ENCODE data around the gene IGLL5.
"Not testable (repeated sequence)": the region's sequence is repeated elsewhere in the genome, so short reads cannot be mapped to it uniquely, and the experiment has no call there.

IGLL5 gene

DNA sequence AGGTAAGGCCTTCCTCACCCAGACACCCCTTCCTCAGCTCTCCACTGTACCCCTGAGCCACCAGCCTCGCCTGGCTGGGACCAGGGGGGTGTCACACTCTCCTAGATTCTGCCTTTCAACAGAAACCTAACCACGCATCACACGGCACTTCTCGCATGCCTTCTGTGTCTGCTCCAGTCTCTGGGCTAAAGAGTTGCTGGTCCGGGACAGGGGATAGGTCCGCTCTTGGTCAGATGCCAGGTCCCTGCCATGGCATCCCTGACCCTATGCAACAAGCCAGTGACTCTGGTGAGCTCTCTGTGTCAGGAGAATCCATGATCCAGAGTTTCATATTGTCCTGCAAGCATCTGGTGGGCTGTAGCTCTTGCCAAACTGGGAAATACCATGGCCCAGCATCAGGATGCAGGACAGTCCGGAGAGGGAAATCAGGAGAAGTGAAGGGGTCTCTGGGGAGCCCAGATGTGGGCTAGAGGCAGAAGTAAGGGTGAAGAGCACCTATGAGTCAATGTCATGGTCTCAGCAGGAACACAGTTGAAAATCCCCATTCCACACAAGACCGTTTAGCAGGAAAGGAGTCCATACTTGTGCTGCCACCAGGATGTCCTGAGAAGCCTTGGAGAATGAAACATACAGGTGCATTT, 14.1 kb downstream of the IGLL5 start:
- TF ChIP-seq CTCF (IDR thresholded peaks at IDR 0.05; ENCODE audit: borderline replicate concordance, insufficient read depth, low read depth, low read length) = no peak
- H3K4me3 ChIP-seq (ENCODE audit: low read depth, low read length) = peak overlapping the region; percentile 25

- H3K4me3 ChIP-seq (ENCODE audit: low read depth, low read length) = no peak overlapping the region
- no peak for TF ChIP-seq CTCF (IDR thresholded peaks at IDR 0.05; ENCODE audit: borderline replicate concordance, insufficient read depth, low read depth, low read length)
These were observed 14.8 kb downstream of the IGLL5 start for GRCh38 chr22:22902247-22903001.

DNA sequence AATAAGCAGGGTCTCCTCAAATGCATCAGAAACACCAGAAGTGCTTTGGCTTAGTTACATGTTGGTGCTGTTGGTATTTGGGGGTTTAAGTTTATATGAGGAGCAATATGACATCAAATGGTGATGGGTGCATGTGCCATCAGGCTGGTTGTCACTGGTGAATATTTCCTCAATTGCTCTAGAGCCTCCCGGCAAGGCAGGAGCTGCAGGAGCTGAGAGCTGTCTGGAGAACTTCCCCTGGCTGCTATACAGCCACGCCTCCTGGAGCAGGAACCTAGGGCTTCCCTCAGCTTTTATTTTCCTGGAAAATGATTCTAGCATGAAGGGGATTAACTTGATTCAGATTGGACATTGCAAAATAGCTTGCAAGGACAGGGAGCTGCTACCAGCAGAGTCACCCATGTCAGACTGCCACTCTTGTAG, 15.8 kb downstream of the IGLL5 start:
- no peak overlapping the region for H3K4me3 ChIP-seq (ENCODE audit: low read depth, low read length)
- TF ChIP-seq CTCF (IDR thresholded peaks at IDR 0.05; ENCODE audit: borderline replicate concordance, insufficient read depth, low read depth, low read length) = no peak

- not testable (repeated sequence) for H3K4me3 ChIP-seq (ENCODE audit: low read depth, low read length)
These were observed 16.2 kb downstream of the IGLL5 start for GRCh38 chr22:22903781-22904192.

- H3K4me3 ChIP-seq (ENCODE audit: low read depth, low read length) = not testable (repeated sequence)
These were observed 17.1 kb downstream of the IGLL5 start for GRCh38 chr22:22904736-22905135.

GRCh38 chr22:22906391-22906790, 18.8 kb downstream of the IGLL5 start:
- not testable (repeated sequence) for H3K4me3 ChIP-seq (ENCODE audit: low read depth, low read length)

DNA sequence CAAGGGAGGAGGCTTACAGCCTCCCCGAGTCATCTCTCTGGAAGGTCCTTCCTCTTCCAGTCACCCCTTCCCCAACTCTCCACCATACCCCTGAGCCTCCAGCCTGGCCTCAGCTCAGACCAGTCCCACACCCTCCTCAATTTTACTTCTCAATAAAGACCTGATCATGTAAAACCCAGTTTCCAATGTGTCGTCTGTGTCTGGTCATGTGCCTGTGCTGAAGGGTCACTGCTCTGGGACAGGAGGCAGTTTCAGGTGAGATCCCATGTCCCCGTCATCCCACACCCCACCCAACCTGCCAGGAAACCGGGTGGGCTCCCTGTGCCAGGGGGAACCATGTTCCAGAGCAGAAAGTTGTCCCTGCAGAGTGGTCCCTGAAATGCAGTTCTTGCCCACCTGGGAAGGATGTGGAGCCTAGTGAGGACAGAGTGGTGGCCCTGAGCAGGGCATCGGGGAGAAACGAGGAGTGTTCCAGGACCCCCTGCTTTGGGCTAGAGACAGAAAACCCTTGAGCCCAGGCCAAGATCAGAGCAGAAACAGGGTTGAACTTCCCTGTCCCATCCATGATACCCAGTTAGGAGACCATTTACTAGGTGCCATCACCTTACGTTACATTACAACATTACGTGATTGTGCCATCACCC, 19.4 kb downstream of the IGLL5 start:
- no peak for TF ChIP-seq CTCF (IDR thresholded peaks at IDR 0.05; ENCODE audit: borderline replicate concordance, insufficient read depth, low read depth, low read length)
- H3K4me3 ChIP-seq (ENCODE audit: low read depth, low read length) = no peak overlapping the region

DNA sequence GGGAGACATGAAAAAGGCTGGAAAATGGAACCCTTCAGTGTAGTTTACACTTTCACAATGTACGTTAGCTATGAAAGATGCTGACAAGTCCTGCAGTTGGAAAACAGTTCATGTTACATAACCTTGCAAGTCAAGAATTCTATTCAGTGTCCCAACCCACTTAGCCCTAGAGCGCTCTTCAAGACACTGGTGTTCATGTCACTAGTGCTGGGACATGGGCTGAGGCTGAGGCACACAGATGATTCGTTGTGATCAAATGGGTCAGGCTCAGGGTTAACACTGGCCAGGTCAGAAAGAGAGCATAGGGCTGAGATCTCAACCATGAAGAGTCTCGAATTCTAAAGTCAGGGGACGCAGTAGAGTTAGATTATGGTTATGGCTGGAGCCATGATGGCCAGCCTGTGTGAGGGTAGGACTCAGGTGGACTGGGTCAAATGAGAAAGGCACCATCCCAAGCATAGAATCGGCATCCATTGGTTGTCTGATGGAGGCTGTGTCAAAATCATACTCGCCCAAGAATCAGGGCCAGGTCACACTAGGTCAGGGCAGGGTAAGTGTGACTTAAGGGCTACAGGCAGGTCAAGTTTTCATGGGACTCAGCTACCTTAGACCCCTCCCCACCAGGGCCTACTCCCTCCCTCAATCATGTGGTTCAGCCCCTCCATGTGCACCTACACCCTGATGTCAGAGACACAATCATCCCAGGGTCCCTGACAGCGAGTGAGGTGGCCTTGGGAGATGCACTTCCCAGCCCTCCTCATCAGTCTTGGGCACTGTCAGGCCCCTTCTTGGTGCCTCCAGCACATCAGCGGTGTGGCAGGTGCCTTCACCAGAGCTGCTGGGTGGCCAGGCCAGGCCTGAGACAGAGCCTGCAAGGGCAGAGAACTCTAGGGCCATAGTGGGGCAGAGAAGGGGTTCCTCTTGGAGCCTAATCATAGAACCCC, 20.2 kb downstream of the IGLL5 start:
- no peak for TF ChIP-seq CTCF (IDR thresholded peaks at IDR 0.05; ENCODE audit: borderline replicate concordance, insufficient read depth, low read depth, low read length)
- H3K4me3 ChIP-seq (ENCODE audit: low read depth, low read length) = no peak overlapping the region

All from GM12875 (cell line).